ENCODE results near the gene RNF41. TPM values are rescaled to one million over a fixed set of nuclear protein-coding genes. Genes with fewer than 3 reads are reported as not detected.

The RNF41 gene
- total RNA-seq, 3 donors from 2014 or later (not counting 1 experiment from before 2014, with no cell fraction given), result 32.3 to 44.5 (median 38.6) TPM

DNA sequence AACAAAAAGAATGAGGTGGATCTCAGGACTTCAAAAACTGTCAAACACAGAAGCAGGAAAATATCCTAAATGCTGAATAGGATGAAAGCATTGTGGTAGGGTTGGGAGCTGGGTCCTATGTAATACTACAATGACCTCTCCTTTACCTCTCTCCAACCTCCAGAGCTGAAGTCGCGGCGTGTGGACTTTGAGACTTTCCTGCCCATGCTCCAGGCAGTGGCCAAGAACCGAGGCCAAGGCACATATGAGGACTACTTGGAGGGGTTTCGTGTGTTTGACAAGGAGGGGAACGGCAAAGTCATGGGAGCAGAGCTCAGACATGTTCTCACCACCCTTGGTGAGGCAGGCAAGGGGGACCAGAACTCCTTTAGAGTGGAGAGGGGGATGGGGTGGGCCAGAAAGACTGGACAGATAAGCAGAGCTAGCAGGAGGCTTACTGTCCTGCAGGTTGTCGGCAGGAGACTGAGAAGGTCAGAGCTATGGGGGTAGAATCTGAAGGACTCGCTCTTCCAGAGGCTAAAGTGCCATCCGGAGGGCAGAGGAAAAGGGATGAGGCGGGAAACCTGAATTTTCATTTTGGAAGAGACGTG lies 66.4 kb downstream of the RNF41 start:
- H3K4me1 Mint-ChIP-seq, result peaks cover 39 to 63% of the 10 kb centered on the region in 2 donors
- peak overlapping the region in 1 of 2 donors; percentile 12 for H3K27ac Mint-ChIP-seq
- ATAC-seq, result no peak

GRCh38 chr12:56154818-56155217 lies 66.9 kb downstream of the RNF41 start:
- H3K4me3 Mint-ChIP-seq, result peak overlapping the region; percentile 42
- no peak overlapping the region for H3K27ac Mint-ChIP-seq
- H3K4me1 ChIP-seq (ENCODE audit: control insufficient read depth, insufficient read depth, low read length), result peaks cover 40% of the 10 kb centered on the region

More for the DNA sequence above, 66.4 kb downstream of the RNF41 start:
- H3K27ac ChIP-seq (ENCODE audit: low read length), result no peak overlapping the region
- Mint-ChIP-seq H3K9me3 (no peaks in the 10 kb centered on the region), H3K36me3 (no peaks in the 10 kb centered on the region), H3K27me3 (ENCODE audit: low read depth in 2 of 2) (no peaks in the 10 kb centered on the region), H3K4me3 (peak overlapping the region; percentile 55)
- no peaks in the 10 kb centered on the region for H3K27me3 ChIP-seq (ENCODE audit: control insufficient read depth, insufficient read depth, low read length)
- no peaks in the 10 kb centered on the region for H3K9me3 ChIP-seq (ENCODE audit: control insufficient read depth, insufficient read depth, low read length)
- intact Hi-C loops (cut with micrococcal nuclease), result loop anchor here (10.0 kb wide), 1 partner anchor 111 kb away; the partner anchor contains the start of gene RPS26
- H3K36me3 ChIP-seq (ENCODE audit: control insufficient read depth, insufficient read depth, low read length), result peaks cover 10% of the 10 kb centered on the region
- no peak overlapping the region for H3K4me3 ChIP-seq (ENCODE audit: low read length)
- peaks cover 45% of the 10 kb centered on the region for H3K4me1 ChIP-seq (ENCODE audit: control insufficient read depth, insufficient read depth, low read length)
- no peak for DNase-seq
- no peak for TF ChIP-seq CTCF (IDR thresholded peaks at IDR 0.05)
- 96% methylated on average over 11 of the region's 11 CpGs for WGBS (ENCODE audit: insufficient coverage)

GRCh38 chr12:56154246-56154771 lies 67.4 kb downstream of the RNF41 start:
- no peak for TF ChIP-seq CTCF (IDR thresholded peaks at IDR 0.05)
- Mint-ChIP-seq H3K4me3 (no peak overlapping the region), H3K4me1 (peaks cover 29 to 52% of the 10 kb centered on the region in 2 donors), H3K27ac (peak overlapping the region in 1 of 2 donors; percentile 99), H3K9me3 (no peaks in the 10 kb centered on the region), H3K36me3 (no peaks in the 10 kb centered on the region), H3K27me3 (ENCODE audit: low read depth in 2 of 2) (no peaks in the 10 kb centered on the region)
- ATAC-seq (no peak), DNase-seq (no peak)
- Histone ChIP-seq H3K4me3 (ENCODE audit: low read length) (no peak overlapping the region), H3K9me3 (ENCODE audit: control insufficient read depth, insufficient read depth, low read length) (no peaks in the 10 kb centered on the region), H3K27me3 (ENCODE audit: control insufficient read depth, insufficient read depth, low read length) (no peaks in the 10 kb centered on the region), H3K27ac (ENCODE audit: low read length) (no peak overlapping the region), H3K4me1 (ENCODE audit: control insufficient read depth, insufficient read depth, low read length) (peaks cover 34% of the 10 kb centered on the region), H3K36me3 (ENCODE audit: control insufficient read depth, insufficient read depth, low read length) (peaks cover under 1% of the 10 kb centered on the region)
- intact Hi-C loops (cut with micrococcal nuclease), result loop anchor here (10.0 kb wide), 1 partner anchor 110 kb away; the partner anchor contains the start of gene RPS26
- WGBS (ENCODE audit: insufficient coverage), result no CpG with 5 or more reads among the region's 1 CpG

More at GRCh38 chr12:56154818-56155217, 66.9 kb downstream of the RNF41 start:
- Histone ChIP-seq H3K4me3 (ENCODE audit: low read length) (no peak overlapping the region), H3K27me3 (ENCODE audit: control insufficient read depth, insufficient read depth, low read length) (no peaks in the 10 kb centered on the region), H3K9me3 (ENCODE audit: control insufficient read depth, insufficient read depth, low read length) (no peaks in the 10 kb centered on the region), H3K27ac (ENCODE audit: low read length) (no peak overlapping the region), H3K36me3 (ENCODE audit: control insufficient read depth, insufficient read depth, low read length) (peaks cover 6% of the 10 kb centered on the region)
- Mint-ChIP-seq H3K36me3 (no peaks in the 10 kb centered on the region), H3K27me3 (ENCODE audit: low read depth in 2 of 2) (no peaks in the 10 kb centered on the region), H3K4me1 (peaks cover 34 to 57% of the 10 kb centered on the region in 2 donors), H3K9me3 (no peaks in the 10 kb centered on the region)
- TF ChIP-seq CTCF (IDR thresholded peaks at IDR 0.05), result no peak
- no peak for DNase-seq
- no peak for ATAC-seq
- intact Hi-C loops (cut with micrococcal nuclease), result loop anchor here (10.0 kb wide), 1 partner anchor 110 kb away; the partner anchor contains the start of gene RPS26
- WGBS (ENCODE audit: insufficient coverage), result 99% methylated on average over 5 of the region's 5 CpGs
